Activated CD8-positive, alpha-beta memory T cell treated with anti-CD3 and anti-CD28 coated beads for 48 hours (primary cell): Measurements from ENCODE around the gene XK.
A peak's percentile ranks its signal among the peaks of the same experiment; 100 is the strongest.

Source experiments
- DNase-seq, 3 experiments: peaks; one replicate each; pipeline ENCODE4 v3.0.0-alpha.2; 2020; ENCODE audit warnings: low read depth in 2 of 3, low spot score in 2 of 3

XK gene

GRCh38 chrX:37679230-37679629 lies 6.4 kb upstream of the XK start:
- DNase-seq, result no peak

- no peak for DNase-seq
Measured at GRCh38 chrX:37679888-37680287, 5.7 kb upstream of the XK start.

- no peak for DNase-seq
Measured at GRCh38 chrX:37684426-37684825, 1.2 kb upstream of the XK start.

GRCh38 chrX:37684973-37685372 lies 618 bp upstream of the XK start:
- DNase-seq, result no peak

GRCh38 chrX:37686369-37686995 lies 891 bp downstream of the XK start:
- DNase-seq, result no peak

- DNase-seq, result no peak
Measured at GRCh38 chrX:37686996-37687395, 1.4 kb downstream of the XK start.

- no peak for DNase-seq
Measured at GRCh38 chrX:37690119-37690518, 4.5 kb downstream of the XK start.

- no peak for DNase-seq
Measured at GRCh38 chrX:37692918-37693317, 7.3 kb downstream of the XK start.

- DNase-seq, result no peak
Measured at GRCh38 chrX:37697169-37697760, 11.7 kb downstream of the XK start.

- DNase-seq, result no peak
Measured at GRCh38 chrX:37701588-37701987, 16.0 kb downstream of the XK start.

GRCh38 chrX:37711991-37712390 lies 26.4 kb downstream of the XK start:
- DNase-seq, result no peak

GRCh38 chrX:37712458-37712857 lies 26.9 kb downstream of the XK start:
- no peak for DNase-seq

- no peak for DNase-seq
Measured at GRCh38 chrX:37714479-37714878, 28.9 kb downstream of the XK start.

GRCh38 chrX:37716602-37717001 lies 31.0 kb downstream of the XK start:
- DNase-seq, result no peak

GRCh38 chrX:37717708-37718107 lies 32.1 kb downstream of the XK start:
- DNase-seq, result no peak

GRCh38 chrX:37722595-37722994 lies 37.0 kb downstream of the XK start:
- DNase-seq, result no peak

GRCh38 chrX:37726346-37726745 lies 40.8 kb downstream of the XK start:
- DNase-seq, result no peak

- DNase-seq, result peak; percentile 24 to 47 (median 37)
Measured at GRCh38 chrX:37745354-37745753, 59.8 kb downstream of the XK start.

GRCh38 chrX:37745835-37746217 lies 60.2 kb downstream of the XK start:
- DNase-seq, result no peak

- DNase-seq, result peak in 2 of 3 experiments; percentile 11 to 24
Measured at GRCh38 chrX:37746218-37746941, 60.8 kb downstream of the XK start.

GRCh38 chrX:37746951-37747350 lies 61.4 kb downstream of the XK start:
- no peak for DNase-seq

GRCh38 chrX:37752281-37752680 lies 66.7 kb downstream of the XK start:
- no peak for DNase-seq

- no peak for DNase-seq
Measured at GRCh38 chrX:37752936-37753335, 67.3 kb downstream of the XK start.
